ENCODE measurements around the gene MYLK. TPM values are rescaled to one million over a fixed set of nuclear protein-coding genes. Genes with fewer than 3 reads are reported as not detected.

Gene MYLK
- total and polyA plus RNA-seq, 10 of the 15 experiments (the other 5 are each of a cell fraction or from before 2014, with no cell fraction given) = 0.04 to 1.6 (median 0.42) TPM; not detected in 1

DNA sequence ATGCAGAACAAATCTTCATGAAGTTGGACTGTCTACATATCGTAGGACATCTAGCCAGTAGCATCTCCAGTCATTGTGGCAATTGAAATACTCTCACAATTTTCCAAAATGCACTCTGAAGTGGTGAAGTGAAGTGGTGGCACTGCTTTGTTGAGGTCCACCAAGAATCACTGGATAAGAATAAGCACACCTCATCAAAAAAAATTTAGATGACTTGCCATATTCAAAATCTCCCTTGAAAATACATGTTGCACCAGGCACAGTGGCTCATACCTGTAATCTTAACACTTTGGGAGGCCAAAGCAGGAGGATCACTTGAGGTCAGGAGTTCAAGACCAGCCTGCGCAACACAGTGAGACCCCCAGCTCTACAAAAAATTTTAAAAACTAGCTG, 312.2 kb downstream of the MYLK start:
- CTCF ChIA-PET = interaction anchor here (0.7 to 5.0 kb wide), 4 partner anchors 11 to 242 kb away, joined by 3 to 61 read pairs (median 11); no protein-coding TSS in a partner anchor
- Histone ChIP-seq H3K4me2 (ENCODE audit: control insufficient read depth, insufficient read depth) (no peak overlapping the region), H3K36me3 (ENCODE audit: control insufficient read depth in 2 of 2, insufficient read depth in 2 of 2, low read length in 1 of 2) (no peaks in the 10 kb centered on the region; a peak in 2 of 4 replicates), H4K20me1 (ENCODE audit: control insufficient read depth, insufficient read depth) (no peaks in the 10 kb centered on the region), H3K9me3 (replicated peaks; ENCODE audit: control insufficient read depth, insufficient read depth, low read length) (no peaks in the 10 kb centered on the region), H3K4me1 (ENCODE audit: control insufficient read depth, insufficient read depth, low read length) (peaks cover 11% of the 10 kb centered on the region; the same call in 1 of the 2 replicates), H2AFZ (ENCODE audit: control insufficient read depth, low read depth, low read length) (no peak overlapping the region), H3K27ac (ENCODE audit: control insufficient read depth, insufficient read depth) (no peak overlapping the region), H3K9ac (ENCODE audit: control insufficient read depth, insufficient read depth, low read length) (no peak overlapping the region), H3K4me3 (no peak overlapping the region), H3K79me2 (ENCODE audit: control insufficient read depth, insufficient read depth, low read length) (no peaks in the 10 kb centered on the region), H3K27me3 (replicated peaks in 1 of 2; ENCODE audit: control insufficient read depth in 2 of 2, insufficient read depth in 2 of 2, low read length in 1 of 2) (no peaks in the 10 kb centered on the region)
- POLR2A ChIA-PET = interaction anchor here (1.2 to 1.3 kb wide), 2 partner anchors 9 to 14 kb away, joined by 3 to 4 read pairs; no protein-coding TSS in a partner anchor
- no TSS peak for BruUV-seq (replicated peaks)
- RAD21 ChIA-PET (ENCODE audit: unreplicated experiment) = interaction anchor here (1.0 to 1.9 kb wide), 4 partner anchors 10 to 69 kb away, joined by 3 to 7 read pairs (median 4); no protein-coding TSS in a partner anchor
- in situ Hi-C loops (cut with MboI) = no loop called here
- FAIRE-seq = no peak
- DNase-seq (ENCODE audit: low read depth, low spot score) = no peak
- intact Hi-C loops (cut with micrococcal nuclease; ENCODE audit: unreplicated experiment) = no loop called here
- ATAC-seq = no peak
- 97% methylated on average over 2 of the region's 2 CpGs for WGBS (ENCODE audit: insufficient coverage, insufficient replicate concordance, low lambda C conversion rate, missing lambda C conversion rate)
- TF ChIP-seq, protein P1, sequence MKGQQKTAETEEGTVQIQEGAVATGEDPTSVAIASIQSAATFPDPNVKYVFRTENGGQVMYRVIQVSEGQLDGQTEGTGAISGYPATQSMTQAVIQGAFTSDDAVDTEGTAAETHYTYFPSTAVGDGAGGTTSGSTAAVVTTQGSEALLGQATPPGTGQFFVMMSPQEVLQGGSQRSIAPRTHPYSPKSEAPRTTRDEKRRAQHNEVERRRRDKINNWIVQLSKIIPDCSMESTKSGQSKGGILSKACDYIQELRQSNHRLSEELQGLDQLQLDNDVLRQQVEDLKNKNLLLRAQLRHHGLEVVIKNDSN (IDR thresholded peaks at IDR 0.05; ENCODE audit: borderline replicate concordance, extremely low read length, insufficient read depth, low read depth, low read length) = no peak
- TF ChIP-seq EZH2 (IDR thresholded peaks at IDR 0.05; ENCODE audit: borderline replicate concordance, control insufficient read depth, low read depth, low read length) (no peak), POLR2AphosphoS2 (IDR thresholded peaks at IDR 0.05; ENCODE audit: low read depth, low read length) (no peak), LARP7 (IDR thresholded peaks at IDR 0.05) (no peak), MYB (IDR thresholded peaks at IDR 0.05; ENCODE audit: borderline replicate concordance, low read depth, low read length) (no peak), ESRRA (IDR thresholded peaks at IDR 0.05; ENCODE audit: low read length) (no peak), FOXM1 (IDR thresholded peaks at IDR 0.05; ENCODE audit: low read depth, low read length) (no peak), TCF7 (IDR thresholded peaks at IDR 0.05; ENCODE audit: borderline replicate concordance) (no peak), ATF7 (IDR thresholded peaks at IDR 0.05; ENCODE audit: low read depth) (no peak)
- TF ChIP-seq, protein P2, sequence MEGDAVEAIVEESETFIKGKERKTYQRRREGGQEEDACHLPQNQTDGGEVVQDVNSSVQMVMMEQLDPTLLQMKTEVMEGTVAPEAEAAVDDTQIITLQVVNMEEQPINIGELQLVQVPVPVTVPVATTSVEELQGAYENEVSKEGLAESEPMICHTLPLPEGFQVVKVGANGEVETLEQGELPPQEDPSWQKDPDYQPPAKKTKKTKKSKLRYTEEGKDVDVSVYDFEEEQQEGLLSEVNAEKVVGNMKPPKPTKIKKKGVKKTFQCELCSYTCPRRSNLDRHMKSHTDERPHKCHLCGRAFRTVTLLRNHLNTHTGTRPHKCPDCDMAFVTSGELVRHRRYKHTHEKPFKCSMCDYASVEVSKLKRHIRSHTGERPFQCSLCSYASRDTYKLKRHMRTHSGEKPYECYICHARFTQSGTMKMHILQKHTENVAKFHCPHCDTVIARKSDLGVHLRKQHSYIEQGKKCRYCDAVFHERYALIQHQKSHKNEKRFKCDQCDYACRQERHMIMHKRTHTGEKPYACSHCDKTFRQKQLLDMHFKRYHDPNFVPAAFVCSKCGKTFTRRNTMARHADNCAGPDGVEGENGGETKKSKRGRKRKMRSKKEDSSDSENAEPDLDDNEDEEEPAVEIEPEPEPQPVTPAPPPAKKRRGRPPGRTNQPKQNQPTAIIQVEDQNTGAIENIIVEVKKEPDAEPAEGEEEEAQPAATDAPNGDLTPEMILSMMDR (IDR thresholded peaks at IDR 0.05 in 2 of 3, conservative IDR thresholded peaks at IDR 0.05 in 1 of 3; ENCODE audit: control insufficient read depth in 2 of 3, extremely low read depth in 1 of 3, insufficient read depth in 1 of 3, low read depth in 3 of 3, low read length in 3 of 3) = no peak
- TF ChIP-seq, protein P3, sequence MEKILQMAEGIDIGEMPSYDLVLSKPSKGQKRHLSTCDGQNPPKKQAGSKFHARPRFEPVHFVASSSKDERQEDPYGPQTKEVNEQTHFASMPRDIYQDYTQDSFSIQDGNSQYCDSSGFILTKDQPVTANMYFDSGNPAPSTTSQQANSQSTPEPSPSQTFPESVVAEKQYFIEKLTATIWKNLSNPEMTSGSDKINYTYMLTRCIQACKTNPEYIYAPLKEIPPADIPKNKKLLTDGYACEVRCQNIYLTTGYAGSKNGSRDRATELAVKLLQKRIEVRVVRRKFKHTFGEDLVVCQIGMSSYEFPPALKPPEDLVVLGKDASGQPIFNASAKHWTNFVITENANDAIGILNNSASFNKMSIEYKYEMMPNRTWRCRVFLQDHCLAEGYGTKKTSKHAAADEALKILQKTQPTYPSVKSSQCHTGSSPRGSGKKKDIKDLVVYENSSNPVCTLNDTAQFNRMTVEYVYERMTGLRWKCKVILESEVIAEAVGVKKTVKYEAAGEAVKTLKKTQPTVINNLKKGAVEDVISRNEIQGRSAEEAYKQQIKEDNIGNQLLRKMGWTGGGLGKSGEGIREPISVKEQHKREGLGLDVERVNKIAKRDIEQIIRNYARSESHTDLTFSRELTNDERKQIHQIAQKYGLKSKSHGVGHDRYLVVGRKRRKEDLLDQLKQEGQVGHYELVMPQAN (conservative IDR thresholded peaks at IDR 0.05) = no peak
- TF ChIP-seq, protein P4, sequence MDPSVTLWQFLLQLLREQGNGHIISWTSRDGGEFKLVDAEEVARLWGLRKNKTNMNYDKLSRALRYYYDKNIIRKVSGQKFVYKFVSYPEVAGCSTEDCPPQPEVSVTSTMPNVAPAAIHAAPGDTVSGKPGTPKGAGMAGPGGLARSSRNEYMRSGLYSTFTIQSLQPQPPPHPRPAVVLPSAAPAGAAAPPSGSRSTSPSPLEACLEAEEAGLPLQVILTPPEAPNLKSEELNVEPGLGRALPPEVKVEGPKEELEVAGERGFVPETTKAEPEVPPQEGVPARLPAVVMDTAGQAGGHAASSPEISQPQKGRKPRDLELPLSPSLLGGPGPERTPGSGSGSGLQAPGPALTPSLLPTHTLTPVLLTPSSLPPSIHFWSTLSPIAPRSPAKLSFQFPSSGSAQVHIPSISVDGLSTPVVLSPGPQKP (IDR thresholded peaks at IDR 0.05; ENCODE audit: low read depth, low read length) = no peak
- SMC1A ChIA-PET (ENCODE audit: uncharacterized antibody, unreplicated experiment) = interaction anchor here (0.8 to 7.0 kb wide), 4 partner anchors 10 to 25 kb away, joined by 3 to 56 read pairs (median 10); no protein-coding TSS in a partner anchor
